Activated naive CD8-positive, alpha-beta T cell treated with anti-CD3 and anti-CD28 coated beads, Interleukin-2, amount 10 ng/mL, durations not matched to agents 7 days and 5 days (primary cell): ENCODE results near the gene MAN1A1. TPM values are rescaled to one million over a fixed set of nuclear protein-coding genes. Genes with fewer than 3 reads are reported as not detected.
"Not testable (repeated sequence)": the region's sequence is repeated elsewhere in the genome, so short reads cannot be mapped to it uniquely, and the experiment has no call there.

Experiments
- ATAC-seq: fragments of 150-1000 bp; cut with Tn5 transposase; one replicate; pipeline ENCODE4 v1.10.0; 2021; ENCODE audit warnings: low read depth, moderate library complexity
- POLR2A ChIA-PET: fragments of 350-600 bp; sonication (Branson Sonifier 250); formaldehyde crosslinking; loops from one replicate; lab custom pipeline; 2021; ENCODE audit warnings: antibody characterized with exemption; lab: Charles Lee
- DNase-seq: peaks from one replicate; pipeline ENCODE4 v3.0.0; 2021
- H3K27ac Mint-ChIP-seq: one replicate; pipeline ENCODE4 v1.8.0; 2022; ENCODE audit warnings: mild to moderate bottlenecking, mixed read lengths
- H3K27me3 Mint-ChIP-seq: one replicate; pipeline ENCODE4 v1.8.0; 2022; ENCODE audit warnings: mild to moderate bottlenecking, moderate library complexity, mixed read lengths
- H3K36me3 Mint-ChIP-seq: one replicate; pipeline ENCODE4 v1.8.0; 2021; ENCODE audit warnings: mild to moderate bottlenecking, mixed read lengths
- H3K4me1 Mint-ChIP-seq: one replicate; pipeline ENCODE4 v1.8.0; 2021; ENCODE audit warnings: mixed read lengths
- H3K4me3 Mint-ChIP-seq: one replicate; pipeline ENCODE4 v1.8.0; 2022; ENCODE audit warnings: mild to moderate bottlenecking, moderate library complexity, mixed read lengths
- H3K9me3 Mint-ChIP-seq: one replicate; pipeline ENCODE4 v1.8.0; 2021; ENCODE audit warnings: mixed read lengths
- total RNA-seq, 2 experiments: library from RNA; stranded (reverse); gene quantifications; one replicate each; pipeline ENCODE4 v1.2.3, GENCODE V29; 2021

Gene MAN1A1
- total RNA-seq, 2 experiments from 2014 or later, result 19.2 to 19.5 TPM

DNA sequence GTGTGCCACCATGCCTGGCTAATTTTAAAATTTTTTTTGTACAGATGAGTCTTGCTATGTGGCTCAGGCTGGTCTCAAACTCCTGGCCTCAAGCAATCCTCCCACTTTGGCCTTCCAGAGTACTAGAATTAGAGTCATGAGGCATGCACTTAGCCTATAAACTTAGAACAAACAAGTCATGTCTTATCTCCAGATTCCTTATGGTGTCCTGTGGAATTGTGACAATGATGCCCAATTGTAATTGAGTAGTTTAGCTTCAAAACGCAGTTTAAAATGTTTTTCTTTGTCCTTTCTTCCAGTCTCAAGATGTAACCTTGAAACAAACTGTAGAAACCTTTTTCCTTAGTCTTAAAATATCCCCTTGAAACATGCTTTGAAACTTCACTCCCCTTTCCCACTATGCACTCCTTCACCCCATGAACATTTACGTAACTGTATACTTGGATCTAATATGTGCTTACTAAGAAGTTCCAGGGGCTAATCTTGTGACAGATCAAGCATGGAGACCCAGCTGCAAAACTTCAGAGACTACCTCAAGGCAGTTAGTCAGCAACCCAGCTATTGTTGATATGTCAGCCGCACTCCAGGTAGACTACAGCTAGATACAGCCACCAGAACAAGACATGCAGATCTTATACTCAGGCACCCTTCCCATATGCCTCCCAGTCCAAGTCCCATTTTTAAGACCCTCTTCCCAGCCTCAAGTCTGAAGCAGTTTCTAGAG is 46.2 kb downstream of the MAN1A1 start:
- POLR2A ChIA-PET, result no interaction called here
- H3K27me3 Mint-ChIP-seq, result no peaks in the 10 kb centered on the region

DNA sequence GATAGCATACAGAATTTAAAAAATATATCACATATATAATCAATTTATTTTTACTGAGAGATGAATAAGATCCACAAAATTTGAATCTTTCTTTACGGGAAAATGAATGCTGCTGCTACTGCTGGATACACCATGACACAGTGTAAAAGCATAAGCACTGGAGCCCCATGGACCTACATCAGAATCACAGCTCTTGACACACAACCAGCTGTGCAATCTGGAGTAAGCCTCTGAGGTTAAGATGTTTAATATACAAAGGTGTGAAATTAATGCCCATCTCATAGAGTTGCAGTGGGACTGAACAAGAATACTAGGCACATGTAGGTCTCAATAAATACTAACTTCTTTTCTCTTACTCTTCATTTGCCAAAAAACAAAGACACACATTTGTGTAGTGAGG is 48.1 kb downstream of the MAN1A1 start:
- no peaks in the 10 kb centered on the region for H3K27me3 Mint-ChIP-seq
- peaks cover 27% of the 10 kb centered on the region for H3K36me3 Mint-ChIP-seq
- no peaks in the 10 kb centered on the region for H3K9me3 Mint-ChIP-seq
- ATAC-seq (no peak), DNase-seq (no peak)
- POLR2A ChIA-PET, result no interaction called here
- H3K4me1 Mint-ChIP-seq, result peaks cover 8% of the 10 kb centered on the region
- no peak overlapping the region for H3K27ac Mint-ChIP-seq
- H3K4me3 Mint-ChIP-seq, result no peak overlapping the region

More for the DNA sequence above, 46.2 kb downstream of the MAN1A1 start:
- Mint-ChIP-seq H3K36me3 (peaks cover 31% of the 10 kb centered on the region), H3K4me1 (peaks cover 11% of the 10 kb centered on the region), H3K9me3 (no peaks in the 10 kb centered on the region), H3K27ac (no peak overlapping the region), H3K4me3 (no peak overlapping the region)
- ATAC-seq, result no peak
- DNase-seq, result no peak

DNA sequence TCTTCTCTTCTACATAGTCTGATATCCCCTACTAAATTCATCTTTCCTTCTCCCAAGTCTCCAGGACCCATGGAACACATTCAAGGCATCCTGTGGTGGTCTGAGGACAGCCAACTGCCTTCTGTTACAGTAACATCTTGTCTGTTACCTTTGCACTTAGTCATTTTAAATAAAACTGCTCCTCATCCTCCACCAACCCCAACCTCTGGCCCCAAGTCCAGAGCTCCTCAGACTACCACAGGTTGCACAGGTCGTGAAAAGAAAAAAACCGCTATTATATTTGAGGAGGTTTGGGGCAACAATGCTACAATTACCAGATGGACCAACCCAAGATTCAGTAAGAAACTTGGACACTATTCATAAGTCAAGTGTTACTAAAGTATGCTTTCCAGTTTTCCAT is 49.9 kb downstream of the MAN1A1 start:
- Mint-ChIP-seq H3K36me3 (peaks cover 23% of the 10 kb centered on the region), H3K4me3 (no peak overlapping the region), H3K4me1 (peaks cover 21% of the 10 kb centered on the region), H3K27ac (no peak overlapping the region), H3K9me3 (no peaks in the 10 kb centered on the region), H3K27me3 (no peaks in the 10 kb centered on the region)
- DNase-seq, result no peak
- POLR2A ChIA-PET, result no interaction called here
- no peak for ATAC-seq

DNA sequence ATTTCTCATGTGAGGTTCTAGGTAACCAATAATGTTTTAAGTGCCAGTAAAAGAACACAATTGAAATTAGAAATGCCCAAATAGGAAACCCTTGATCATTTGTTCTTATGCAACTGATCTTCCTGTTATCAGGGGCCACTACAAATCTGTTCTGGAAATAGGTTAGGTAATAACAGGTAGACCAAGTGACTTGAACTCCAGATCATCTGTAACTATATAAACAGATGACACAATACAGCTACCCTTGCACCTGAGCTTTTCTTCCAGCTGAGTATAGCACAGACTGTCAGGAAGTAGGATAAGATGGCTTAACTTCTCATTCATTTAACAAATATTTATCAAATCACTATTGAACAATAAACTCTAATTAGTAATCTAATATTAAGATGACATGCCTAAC is 52.5 kb downstream of the MAN1A1 start:
- peaks cover 17% of the 10 kb centered on the region for H3K4me1 Mint-ChIP-seq
- ATAC-seq, result no peak
- peaks cover 23% of the 10 kb centered on the region for H3K36me3 Mint-ChIP-seq

DNA sequence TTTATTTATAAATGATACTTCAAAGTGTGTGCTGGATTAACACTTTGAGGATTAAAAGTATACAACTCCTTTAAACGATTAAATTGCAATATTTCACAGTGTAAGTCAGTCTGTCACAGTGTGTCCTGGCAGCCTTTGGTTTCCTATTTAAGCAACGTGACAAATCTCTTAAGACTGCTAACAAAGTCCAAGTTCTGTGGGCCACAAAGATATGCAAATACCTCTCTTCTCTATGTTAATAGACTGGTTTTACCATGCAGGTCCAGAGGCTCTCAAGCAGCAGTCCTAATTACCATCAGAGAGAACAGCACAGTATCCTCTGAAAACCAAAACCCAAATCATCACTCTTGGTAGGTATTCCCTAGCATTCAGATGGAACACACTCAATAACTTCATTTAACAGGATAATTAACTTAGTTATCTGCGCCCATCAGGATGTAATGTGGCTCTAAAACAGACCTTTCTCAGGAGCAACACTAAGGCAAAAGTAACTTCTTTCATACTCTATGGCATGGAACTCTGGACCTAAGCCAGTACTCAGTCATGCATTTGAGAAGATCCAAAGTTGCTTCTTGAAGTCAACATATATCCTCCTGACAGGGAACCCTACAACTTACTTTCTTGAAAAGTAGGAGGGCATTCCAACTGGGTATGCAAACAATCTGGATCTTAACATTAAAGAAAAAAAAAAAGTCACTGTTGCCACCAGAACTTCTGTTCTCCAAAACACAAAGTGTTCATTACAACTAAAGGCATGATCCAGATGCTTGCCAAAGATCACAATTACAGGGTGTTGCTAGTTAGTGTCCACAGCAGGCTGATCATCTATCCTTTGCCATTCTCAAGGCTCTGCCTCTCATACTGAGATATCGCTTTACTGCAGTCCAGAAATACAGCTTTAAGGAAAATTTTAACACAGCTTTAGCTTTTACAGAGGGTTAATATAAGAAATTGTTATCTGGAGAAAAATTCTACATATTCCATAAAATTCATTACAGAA is 53.2 kb downstream of the MAN1A1 start:
- ATAC-seq, result no peak
- DNase-seq, result no peak
- POLR2A ChIA-PET, result no interaction called here
- H3K9me3 Mint-ChIP-seq, result no peaks in the 10 kb centered on the region
- H3K36me3 Mint-ChIP-seq, result peaks cover 23% of the 10 kb centered on the region
- no peak overlapping the region for H3K27ac Mint-ChIP-seq
- no peak overlapping the region for H3K4me3 Mint-ChIP-seq
- peaks cover 17% of the 10 kb centered on the region for H3K4me1 Mint-ChIP-seq
- no peaks in the 10 kb centered on the region for H3K27me3 Mint-ChIP-seq

More for the DNA sequence above, 52.5 kb downstream of the MAN1A1 start:
- Mint-ChIP-seq H3K4me3 (no peak overlapping the region), H3K27me3 (no peaks in the 10 kb centered on the region), H3K27ac (no peak overlapping the region), H3K9me3 (no peaks in the 10 kb centered on the region)
- POLR2A ChIA-PET, result no interaction called here
- DNase-seq, result no peak

DNA sequence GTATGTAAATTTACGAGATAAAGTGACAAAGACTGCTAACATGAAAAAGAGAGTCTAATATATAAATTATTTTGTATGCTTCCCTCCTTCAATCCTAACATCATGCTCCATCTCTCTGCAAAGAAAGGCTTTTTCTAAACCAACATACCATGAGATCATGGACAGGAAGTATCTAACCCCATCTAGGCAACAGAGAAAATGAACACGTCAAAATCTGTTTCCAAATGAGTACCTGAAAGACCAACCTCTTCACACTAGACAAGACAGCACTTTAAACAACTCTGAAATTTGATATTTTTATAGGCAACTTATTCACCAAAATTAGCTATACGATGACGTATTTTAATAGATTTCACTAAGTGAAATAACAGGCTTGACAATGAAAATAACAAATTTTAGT is 54.6 kb downstream of the MAN1A1 start:
- H3K9me3 Mint-ChIP-seq, result no peaks in the 10 kb centered on the region
- peaks cover 17% of the 10 kb centered on the region for H3K4me1 Mint-ChIP-seq
- no peak overlapping the region for H3K4me3 Mint-ChIP-seq
- peaks cover 26% of the 10 kb centered on the region for H3K36me3 Mint-ChIP-seq
- DNase-seq (no peak), ATAC-seq (peak; percentile 93)
- H3K27ac Mint-ChIP-seq, result peak overlapping the region; percentile 60
- POLR2A ChIA-PET, result interaction anchor here (0.9 kb wide), 1 partner anchor 19 kb away, joined by 5 read pairs; no protein-coding TSS in a partner anchor
- no peaks in the 10 kb centered on the region for H3K27me3 Mint-ChIP-seq

DNA sequence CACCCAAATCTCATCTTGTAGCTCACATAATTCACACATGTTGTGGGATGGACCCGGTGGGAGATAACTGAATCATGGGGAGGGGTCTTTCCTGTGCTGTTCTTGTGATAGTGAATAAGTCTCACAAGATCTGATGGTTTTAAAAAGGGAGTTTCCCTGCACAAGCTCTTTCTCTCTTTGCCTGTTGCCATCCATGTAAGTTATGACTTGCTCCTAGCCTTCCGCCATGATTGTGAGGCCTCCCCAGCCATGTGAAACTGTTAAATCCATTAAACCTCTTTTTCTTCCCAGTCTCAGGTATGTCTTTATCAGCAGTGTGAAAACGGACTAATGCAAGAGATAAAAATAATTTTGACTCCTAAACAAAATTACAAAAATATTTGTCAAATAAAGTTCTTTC is 58.5 kb downstream of the MAN1A1 start:
- H3K4me1 Mint-ChIP-seq, result peaks cover 13% of the 10 kb centered on the region
- H3K36me3 Mint-ChIP-seq, result peaks cover 36% of the 10 kb centered on the region
- H3K27ac Mint-ChIP-seq, H3K9me3 Mint-ChIP-seq, POLR2A ChIA-PET, ATAC-seq, DNase-seq, H3K4me3 Mint-ChIP-seq, H3K27me3 Mint-ChIP-seq: not testable (repeated sequence)

DNA sequence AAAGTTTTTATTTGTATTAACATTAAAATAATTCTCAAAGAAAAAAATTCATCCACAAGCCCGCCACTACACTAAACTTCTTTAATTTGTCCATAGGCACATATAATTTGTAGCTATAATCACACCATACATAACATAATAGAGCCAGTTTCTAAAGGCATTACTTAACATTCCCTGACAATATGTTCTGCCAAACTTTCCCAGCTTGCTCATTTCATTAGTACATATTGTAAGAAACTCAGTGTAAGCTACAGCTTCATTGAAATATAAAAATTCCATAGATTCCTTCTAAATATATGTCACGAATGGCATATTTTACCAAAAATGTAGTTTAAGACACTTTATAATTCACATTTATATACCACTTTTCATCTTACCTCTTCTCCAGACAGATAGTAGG is 59.3 kb downstream of the MAN1A1 start:
- no peak overlapping the region for H3K27ac Mint-ChIP-seq
- peaks cover 2% of the 10 kb centered on the region for H3K9me3 Mint-ChIP-seq
- H3K4me3 Mint-ChIP-seq, result no peak overlapping the region
- H3K4me1 Mint-ChIP-seq, result peaks cover 8% of the 10 kb centered on the region
- H3K36me3 Mint-ChIP-seq, result peaks cover 40% of the 10 kb centered on the region
- ATAC-seq (no peak), DNase-seq (no peak)
- POLR2A ChIA-PET, result no interaction called here
- H3K27me3 Mint-ChIP-seq, result no peaks in the 10 kb centered on the region

DNA sequence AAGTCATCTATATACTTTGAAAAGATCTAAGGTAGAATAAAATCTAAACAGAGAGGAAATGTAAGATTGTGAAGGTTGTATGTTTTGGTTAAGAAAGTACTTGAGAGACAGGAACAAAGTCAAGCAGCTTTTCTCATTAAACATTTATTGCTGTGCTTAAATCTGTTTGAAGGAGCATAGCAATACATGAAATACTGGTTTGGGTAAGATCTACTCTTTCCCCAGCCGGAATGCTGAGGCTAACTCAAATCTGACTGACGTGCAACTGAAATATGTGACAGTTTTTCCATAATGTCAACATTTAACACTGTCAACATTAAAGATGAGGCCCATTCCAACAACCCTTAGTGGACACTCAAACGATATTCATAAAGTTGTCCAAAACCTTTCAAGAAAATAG is 59.9 kb downstream of the MAN1A1 start:
- Mint-ChIP-seq H3K4me3 (no peak overlapping the region), H3K27ac (no peak overlapping the region), H3K4me1 (peaks cover 2% of the 10 kb centered on the region), H3K27me3 (no peaks in the 10 kb centered on the region), H3K9me3 (peaks cover 2% of the 10 kb centered on the region), H3K36me3 (peaks cover 40% of the 10 kb centered on the region)
- DNase-seq (no peak), ATAC-seq (no peak)
- POLR2A ChIA-PET, result no interaction called here

DNA sequence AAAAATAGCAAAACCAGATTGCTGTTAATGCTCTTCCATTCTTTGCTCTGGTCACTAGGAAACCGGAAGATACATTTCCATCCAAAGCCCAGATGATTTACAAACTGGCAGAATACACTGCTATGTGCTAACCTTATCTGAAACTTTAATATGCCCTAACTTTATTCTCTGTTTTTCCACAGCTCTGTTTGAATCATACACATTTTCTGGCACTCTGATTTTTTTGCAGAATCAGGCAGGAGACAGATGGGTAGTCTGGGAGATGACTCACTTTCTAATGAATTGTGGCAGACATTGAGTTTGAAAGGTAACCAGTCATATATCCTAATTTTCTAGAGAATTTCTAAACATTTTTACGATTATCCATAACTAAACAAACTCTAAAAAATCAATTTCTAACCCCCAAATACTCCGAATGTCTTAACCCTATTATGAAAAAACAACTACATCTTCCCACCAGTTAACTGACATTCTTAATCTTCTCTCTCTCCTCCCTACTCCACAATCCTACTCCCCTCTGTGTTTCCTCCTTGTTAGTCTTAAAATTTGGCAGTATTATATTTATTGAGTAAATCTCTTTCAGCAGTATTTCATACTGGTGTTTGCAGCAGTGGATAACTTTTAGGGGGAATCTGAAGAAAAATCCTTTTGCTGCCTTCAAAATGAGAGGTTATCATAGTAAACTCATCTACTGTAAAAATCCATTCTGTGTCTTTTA is 63.5 kb downstream of the MAN1A1 start:
- Mint-ChIP-seq H3K4me1 (peaks cover 7% of the 10 kb centered on the region), H3K27ac (no peak overlapping the region), H3K27me3 (no peaks in the 10 kb centered on the region), H3K9me3 (peaks cover 2% of the 10 kb centered on the region), H3K36me3 (peaks cover 42% of the 10 kb centered on the region), H3K4me3 (no peak overlapping the region)
- ATAC-seq, result no peak
- DNase-seq, result no peak
- POLR2A ChIA-PET, result no interaction called here

DNA sequence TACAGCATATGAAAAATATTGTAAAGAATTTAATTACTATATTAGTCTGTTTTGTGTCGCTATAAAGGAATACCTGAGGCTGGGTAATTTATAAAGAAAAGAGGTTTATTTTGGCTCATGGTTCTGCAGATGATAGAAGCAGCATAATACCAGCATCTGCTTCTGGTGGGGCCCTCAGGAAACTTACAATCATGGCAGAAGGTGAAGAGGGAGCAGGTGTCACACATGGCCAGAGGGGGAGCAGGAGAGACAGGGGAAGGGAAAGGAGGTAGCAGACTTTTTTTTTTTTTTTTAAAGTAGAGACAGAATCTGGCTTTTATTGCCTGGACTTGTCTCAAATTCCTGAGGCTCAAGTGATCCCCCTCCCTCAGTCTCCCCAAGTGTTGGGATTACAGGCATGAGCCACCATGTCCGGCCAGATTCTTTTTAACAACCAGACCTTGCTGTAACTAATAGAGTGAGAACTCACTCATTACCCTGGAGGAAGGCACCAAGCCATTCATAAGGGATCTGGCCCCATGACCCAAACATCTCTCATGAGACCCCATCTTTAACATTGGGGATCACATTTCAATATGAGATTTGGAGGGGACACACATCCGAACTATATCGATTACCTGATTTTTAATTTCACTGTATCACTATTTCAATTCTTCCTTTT is 64.6 kb downstream of the MAN1A1 start:
- POLR2A ChIA-PET, result no interaction called here
- no peak for ATAC-seq
- H3K27ac Mint-ChIP-seq, result no peak overlapping the region
- H3K4me1 Mint-ChIP-seq, result peaks cover 7% of the 10 kb centered on the region
- peaks cover 39% of the 10 kb centered on the region for H3K36me3 Mint-ChIP-seq
- peaks cover 2% of the 10 kb centered on the region for H3K9me3 Mint-ChIP-seq
- no peak overlapping the region for H3K4me3 Mint-ChIP-seq
- H3K27me3 Mint-ChIP-seq, result no peaks in the 10 kb centered on the region
- no peak for DNase-seq

DNA sequence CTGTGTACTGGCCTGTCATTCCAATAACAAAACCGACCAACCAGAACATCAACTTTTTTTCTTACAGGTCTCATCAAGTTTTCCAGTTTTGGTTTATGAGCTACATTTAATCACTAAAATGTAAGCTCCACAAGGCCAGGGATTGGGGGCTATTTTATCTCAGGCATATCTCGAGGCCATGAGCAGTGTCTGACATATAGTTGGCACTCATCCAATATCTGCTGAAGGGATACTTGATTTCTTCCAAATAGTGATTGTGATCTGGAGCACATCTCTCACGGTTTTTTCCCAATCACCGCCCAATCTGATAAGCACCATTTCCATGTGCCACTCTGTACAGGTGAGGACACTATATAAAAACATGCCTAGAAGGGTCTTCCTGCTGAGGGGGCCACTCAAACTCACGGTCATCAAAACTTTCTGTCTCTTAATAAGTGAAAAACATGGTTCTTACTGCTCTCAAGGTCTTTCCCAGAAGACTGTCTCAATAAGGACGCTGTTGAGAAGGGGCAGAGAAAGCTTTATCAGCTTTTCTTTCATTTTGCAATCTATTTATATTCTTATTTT is 65.5 kb downstream of the MAN1A1 start:
- DNase-seq, result no peak
- Mint-ChIP-seq H3K36me3 (peaks cover 39% of the 10 kb centered on the region), H3K4me1 (peaks cover 7% of the 10 kb centered on the region), H3K27me3 (no peaks in the 10 kb centered on the region), H3K9me3 (peaks cover 2% of the 10 kb centered on the region), H3K4me3 (no peak overlapping the region), H3K27ac (no peak overlapping the region)
- ATAC-seq, result no peak
- POLR2A ChIA-PET, result no interaction called here
